GM13977 (cell line): Measurements from ENCODE around the gene SFTA2.
"Not testable (repeated sequence)": the region's sequence is repeated elsewhere in the genome, so short reads cannot be mapped to it uniquely, and the experiment has no call there.

ENCODE experiments used
- DNase-seq: peaks from one replicate; pipeline ENCODE4 v3.0.0; 2012; ENCODE audit warnings: low spot score
- CTCF ChIP-seq: IDR thresholded peaks from 2 replicates; pipeline ENCODE4 v1.5.1; 2012; ENCODE audit warnings: mild to moderate bottlenecking, control low read depth; ENCODE audit not compliant: insufficient read depth; ENCODE audit errors: extremely low read depth, missing control alignments
- in situ Hi-C: fragments of 300-500 bp; cut with MboI; formaldehyde crosslinking; loops from one replicate; pipeline ENCODE4 v1.12.0; 2022; ENCODE audit warnings: low sequenced_read_pairs, low pct_unique_long_range_greater_than_20kb, mixed read lengths, inconsistent platforms; ENCODE audit not compliant: unreplicated experiment

The SFTA2 gene

DNA sequence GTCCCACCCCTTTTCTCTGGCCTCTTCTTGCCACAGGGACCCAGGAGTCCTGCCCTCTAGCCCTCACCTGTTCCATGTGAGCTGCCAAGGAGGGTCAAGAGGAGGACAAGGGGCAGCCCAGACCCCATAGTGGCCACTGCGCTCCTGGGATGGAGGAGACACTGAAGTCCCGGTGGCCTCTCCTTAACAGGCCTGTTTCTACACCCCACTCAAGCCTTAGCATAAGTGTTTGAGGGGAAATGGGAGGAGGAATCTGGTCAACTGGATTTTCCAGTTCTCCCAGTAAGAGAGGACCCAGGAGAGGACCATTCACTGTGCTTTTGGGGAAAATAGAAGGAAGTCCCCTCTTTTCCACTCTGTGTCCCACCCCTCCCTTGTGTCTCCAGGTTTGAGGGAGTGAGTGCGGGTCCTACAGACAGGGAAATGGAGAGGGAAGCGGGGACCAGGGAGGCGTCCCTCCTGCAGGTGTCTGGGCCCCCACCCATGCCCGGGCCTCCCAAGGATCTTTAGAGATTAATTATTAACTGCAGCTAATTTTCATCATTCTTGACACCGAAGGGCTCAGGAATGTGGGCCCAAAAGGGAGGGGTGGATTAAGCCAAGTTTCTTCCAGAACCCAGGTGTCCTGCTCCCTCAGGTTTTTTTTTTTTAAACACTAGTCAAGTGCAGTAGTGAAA is at the start of gene SFTA2:
TSS of gene SFTA2 (minus strand) at position 202 of the 677 bp plus-strand sequence. CDS start at position 128, 74 bp downstream.
- no peak for DNase-seq
- no peak for TF ChIP-seq CTCF
- in situ Hi-C loops, result no loop called here

- TF ChIP-seq CTCF, result no peak
- no peak for DNase-seq
Observed at GRCh38 chr6:30979690-30980089, 47.7 kb upstream of the SFTA2 start.

DNA sequence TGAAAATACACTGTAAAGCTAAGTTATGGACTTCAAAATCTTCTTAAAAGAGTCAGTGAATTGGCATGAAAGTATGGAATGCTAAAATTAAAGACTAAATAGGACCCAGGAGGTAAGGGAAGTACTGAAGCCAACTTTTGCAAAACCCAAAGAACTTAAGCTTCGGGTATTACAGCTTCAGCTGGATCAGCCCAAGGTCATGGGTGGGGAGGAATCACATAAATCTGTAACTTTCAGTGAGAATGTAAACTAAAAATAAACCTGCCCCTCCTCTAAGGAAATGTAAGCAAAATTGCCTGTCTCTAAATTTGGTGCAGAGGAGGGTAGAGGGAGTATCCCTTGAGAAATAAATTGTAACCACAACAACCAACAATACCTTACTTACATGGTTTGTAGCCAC is 47.2 kb upstream of the SFTA2 start:
- in situ Hi-C loops, result no loop called here
- no peak for TF ChIP-seq CTCF
- no peak for DNase-seq

More at GRCh38 chr6:30979690-30980089, 47.7 kb upstream of the SFTA2 start:
- in situ Hi-C loops, result no loop called here

GRCh38 chr6:30974490-30975252 is 42.7 kb upstream of the SFTA2 start:
- TF ChIP-seq CTCF, result no peak
- DNase-seq, result no peak
- in situ Hi-C loops, result no loop called here

DNA sequence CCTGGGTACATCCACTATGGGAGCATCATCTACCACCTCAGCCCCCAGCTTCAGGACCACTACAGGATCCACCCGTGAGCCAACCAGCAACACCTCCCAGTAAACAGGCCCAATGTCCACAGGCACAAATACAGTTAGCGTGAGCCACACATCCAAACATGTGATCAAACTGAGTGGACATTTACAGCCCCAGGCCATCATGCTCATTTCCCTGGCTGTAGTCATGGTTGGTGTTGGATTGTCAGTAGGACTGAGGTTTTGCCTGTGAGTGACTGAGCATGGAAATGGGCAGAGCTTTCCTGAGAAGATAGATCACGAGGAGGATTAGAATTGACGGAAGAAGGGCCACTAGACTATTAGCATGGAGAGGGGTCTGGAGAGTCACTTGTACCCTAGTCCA is 40.8 kb upstream of the SFTA2 start:
- in situ Hi-C loops, result no loop called here
- TF ChIP-seq CTCF, result no peak
- DNase-seq, result no peak

DNA sequence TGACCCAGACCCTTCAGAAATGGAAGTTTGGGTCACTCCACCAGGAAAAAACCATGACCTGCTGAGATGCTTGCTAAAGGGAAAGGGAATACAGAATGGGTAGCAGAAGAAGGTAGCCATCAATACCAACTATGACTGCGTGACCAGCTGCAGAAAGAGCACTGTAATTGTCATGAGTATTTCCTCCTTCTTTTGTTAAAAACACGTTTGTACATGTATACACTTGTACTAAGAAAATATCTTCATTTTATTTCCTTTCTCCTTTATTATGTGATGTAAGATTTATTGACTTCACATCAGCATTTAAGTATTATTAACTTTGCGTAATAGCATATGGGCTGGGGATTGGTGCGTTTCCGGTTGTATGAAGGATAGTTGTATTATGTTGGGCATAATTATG is 39.0 kb upstream of the SFTA2 start:
- in situ Hi-C loops, result no loop called here
- TF ChIP-seq CTCF, result no peak

DNA sequence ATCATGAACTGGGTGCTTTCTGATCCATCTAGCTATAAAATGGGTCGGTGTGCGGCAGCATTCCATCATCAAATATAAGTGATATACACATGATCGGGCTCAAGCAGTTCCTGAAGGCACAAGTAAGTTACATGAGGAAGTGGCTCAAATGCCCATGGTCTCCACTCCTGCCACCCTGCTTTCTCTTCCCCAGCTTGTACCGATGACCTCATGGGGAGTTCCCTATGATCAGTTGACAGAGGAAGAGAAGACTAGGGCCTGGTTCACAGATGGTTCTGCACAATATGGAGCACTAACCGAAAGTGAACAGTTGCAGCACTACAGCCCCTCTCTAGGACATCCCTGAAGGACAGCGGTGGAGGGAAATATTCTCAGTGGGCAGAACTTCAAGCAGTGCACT is 37.2 kb upstream of the SFTA2 start:
- DNase-seq, in situ Hi-C loops: not testable (repeated sequence)

More for the DNA sequence above, 39.0 kb upstream of the SFTA2 start:
- DNase-seq, result no peak
